Forelimb muscle (tissue), 1 donor: ENCODE results near the gene MANEAL. TPM values are rescaled to one million over a fixed set of nuclear protein-coding genes. Genes with fewer than 3 reads are reported as not detected.

ENCODE experiments used
- DNase-seq: peaks from one replicate; pipeline ENCODE4 v3.0.0-alpha.2; 2013; ENCODE audit warnings: low read depth
- polyA plus RNA-seq: library from polyadenylated mRNA; unstranded; fragments of 120-200 nt; gene quantifications from one replicate; pipeline ENCODE4 v1.2.1, GENCODE V29; 2013; ENCODE audit not compliant: insufficient read length

The MANEAL gene
- polyA plus RNA-seq, 1 donor: 2.9 TPM

- no peak for DNase-seq
These were observed 30.4 kb downstream of the MANEAL start for GRCh38 chr1:37824001-37824400.

GRCh38 chr1:37825506-37825905, 31.9 kb downstream of the MANEAL start:
- DNase-seq: no peak

GRCh38 chr1:37828410-37829074, 34.9 kb downstream of the MANEAL start:
- no peak for DNase-seq

DNA sequence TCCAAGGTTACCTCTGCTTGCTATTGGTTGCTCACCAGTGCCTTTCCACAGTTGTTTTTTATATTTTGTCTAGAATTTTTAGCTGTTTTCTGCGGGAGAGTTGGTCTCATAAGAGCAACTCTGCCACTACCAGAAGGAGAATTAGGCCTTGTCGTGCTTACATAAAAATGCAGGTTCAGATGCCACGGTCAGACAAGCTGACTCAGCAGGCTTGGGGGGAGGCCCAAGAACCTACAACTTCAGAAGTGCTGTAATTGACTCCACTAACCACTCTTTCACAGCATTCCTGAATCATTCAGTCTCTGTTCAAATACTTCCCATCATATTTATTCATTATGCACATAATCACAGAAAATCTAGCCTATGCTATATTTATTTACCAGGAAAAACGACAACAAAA, 37.5 kb downstream of the MANEAL start:
- DNase-seq: no peak

GRCh38 chr1:37831809-37832208, 38.2 kb downstream of the MANEAL start:
- no peak for DNase-seq

DNA sequence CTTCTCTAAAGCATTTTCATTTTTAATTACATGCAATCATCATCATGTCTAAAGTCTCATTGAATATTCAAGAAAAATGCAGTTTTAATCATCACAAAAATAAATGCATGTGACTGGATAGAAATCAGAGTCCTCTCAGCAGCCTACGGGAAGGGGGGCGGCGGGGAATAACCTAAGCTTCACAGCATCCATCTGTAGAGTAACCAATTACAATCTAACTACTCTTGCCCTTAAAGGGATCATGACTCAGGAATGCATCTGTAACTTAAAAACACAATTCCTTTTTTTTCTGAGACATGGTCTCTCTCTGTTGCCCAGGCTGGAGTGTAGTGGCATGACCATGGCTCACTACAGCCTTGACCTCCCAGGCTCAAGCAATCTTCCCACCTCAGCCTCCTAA, 43.1 kb downstream of the MANEAL start:
- no peak for DNase-seq

- DNase-seq: no peak
These were observed 46.0 kb downstream of the MANEAL start for GRCh38 chr1:37839676-37840075.

GRCh38 chr1:37840711-37841110, 47.1 kb downstream of the MANEAL start:
- DNase-seq: no peak

DNA sequence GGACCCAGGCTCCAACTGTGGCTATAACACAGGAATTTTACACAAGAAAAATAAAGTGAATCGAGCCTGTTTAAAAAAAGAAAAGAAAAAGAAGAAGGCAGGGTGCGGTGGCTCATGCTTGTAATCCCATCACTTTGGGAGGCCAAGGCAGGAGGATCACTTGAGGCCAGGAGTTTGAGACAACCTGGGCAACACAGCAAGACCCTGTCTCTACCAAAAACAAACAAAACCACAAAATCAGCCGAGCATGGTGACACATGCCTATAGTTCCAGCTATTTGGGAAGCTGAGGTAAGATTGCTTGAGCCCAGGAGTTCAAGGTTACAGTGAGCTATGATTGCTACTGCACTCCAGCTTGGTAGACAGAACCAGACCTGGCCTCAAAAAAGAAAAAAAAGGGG, 48.0 kb downstream of the MANEAL start:
- no peak for DNase-seq

GRCh38 chr1:37844536-37844935, 50.9 kb downstream of the MANEAL start:
- no peak for DNase-seq

DNA sequence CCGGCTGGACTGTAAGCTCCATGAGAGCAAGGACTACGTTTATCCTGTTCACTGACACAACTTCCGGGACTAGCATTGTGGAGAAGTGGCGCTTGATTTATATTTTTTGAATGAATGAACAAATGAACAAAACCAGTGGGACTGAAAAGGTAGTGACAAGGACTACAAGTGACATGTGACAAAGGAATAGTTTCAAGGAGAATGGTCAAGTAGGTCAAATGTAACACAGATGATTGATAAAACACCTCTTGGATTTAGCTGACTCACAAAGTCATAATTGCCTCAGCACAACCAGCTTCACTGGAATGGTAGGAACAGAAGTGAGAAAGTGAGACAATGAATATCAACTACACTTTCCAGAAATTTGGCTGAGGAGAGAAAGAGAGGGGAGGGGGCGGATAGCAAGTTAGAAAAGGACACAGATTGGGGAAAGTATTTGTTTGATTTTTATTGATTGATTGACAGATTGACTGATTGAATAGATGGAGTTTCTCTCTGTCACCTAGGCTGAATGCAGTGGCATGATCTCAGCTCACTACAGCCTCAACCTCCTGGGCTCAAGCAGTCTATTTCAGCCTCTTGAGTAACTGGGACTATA, 51.5 kb downstream of the MANEAL start:
- DNase-seq: no peak

- DNase-seq: no peak
These were observed 52.1 kb downstream of the MANEAL start for GRCh38 chr1:37845786-37846185.

DNA sequence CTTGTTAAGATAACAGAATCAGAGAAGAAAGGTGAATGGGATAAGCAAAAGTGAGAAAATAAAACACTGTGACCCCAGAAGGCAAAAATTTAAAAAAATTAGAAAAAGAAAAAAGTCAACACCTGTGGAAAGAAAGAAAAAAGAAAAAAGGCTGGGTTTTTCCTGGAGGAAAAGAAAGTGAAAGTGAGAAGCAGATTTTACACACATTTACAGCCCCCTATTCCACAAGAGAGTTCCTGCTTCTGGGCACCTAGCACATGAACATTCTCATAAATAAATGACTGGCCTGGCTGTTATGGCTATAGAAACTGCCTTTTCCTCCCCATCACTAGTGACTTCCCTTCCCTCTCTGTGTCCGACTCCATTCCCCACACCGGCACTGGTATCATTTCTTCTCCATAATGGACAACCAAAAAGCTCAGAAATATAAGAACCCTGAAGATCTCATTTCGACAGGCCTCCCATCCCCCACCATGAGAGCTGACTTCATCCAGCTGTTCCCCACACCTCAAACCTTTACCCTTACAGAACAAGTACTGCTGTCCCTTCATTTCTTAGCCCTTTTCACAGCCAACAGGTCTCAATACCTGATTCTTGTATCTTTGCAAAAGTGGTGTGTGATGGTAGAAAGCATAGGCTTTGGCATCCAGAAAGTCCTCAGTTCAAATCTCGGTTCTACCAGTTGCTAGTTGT, 53.1 kb downstream of the MANEAL start:
- no peak for DNase-seq

DNA sequence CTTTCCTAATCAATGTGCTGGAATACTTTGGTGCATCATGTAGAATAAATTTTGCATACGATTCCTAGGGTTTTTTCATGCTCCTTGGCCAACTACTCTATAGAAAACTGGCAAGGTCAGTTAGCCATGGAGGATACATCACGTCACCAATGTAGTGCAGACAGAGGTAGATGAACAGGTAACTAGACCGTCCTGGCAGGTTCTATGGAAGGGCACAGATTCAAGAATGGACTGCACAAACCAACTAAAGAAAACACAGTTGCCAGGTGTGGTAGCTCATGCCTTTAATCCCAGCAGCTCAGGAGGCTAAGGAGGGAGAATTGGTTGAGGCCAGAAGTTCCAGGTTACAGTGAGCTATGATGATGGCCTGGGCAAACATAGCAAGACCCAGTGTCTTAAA, 55.8 kb downstream of the MANEAL start:
- DNase-seq: no peak

- DNase-seq: no peak
These were observed 56.8 kb downstream of the MANEAL start for GRCh38 chr1:37850352-37850955.

Other genes with a start within 250 kb of the MANEAL start
- 7.7 TPM for gene SNIP1, start 239.6 kb upstream of the MANEAL start, polyA plus RNA-seq
- 8.7 TPM for gene DNALI1, start 236.9 kb upstream of the MANEAL start, polyA plus RNA-seq
- 49.0 TPM for gene GNL2, start 197.9 kb upstream of the MANEAL start, polyA plus RNA-seq
- gene RSPO1, start 159.0 kb upstream of the MANEAL start, polyA plus RNA-seq: 0.06 TPM
- gene CDCA8, start 101.3 kb upstream of the MANEAL start, polyA plus RNA-seq: 7.0 TPM
- not detected for gene EPHA10, start 28.7 kb upstream of the MANEAL start, polyA plus RNA-seq
- gene C1orf122, start 13.9 kb downstream of the MANEAL start, polyA plus RNA-seq: 43.6 TPM
- 6.3 TPM for gene YRDC, start 14.4 kb downstream of the MANEAL start, polyA plus RNA-seq
- gene MTF1, start 65.7 kb downstream of the MANEAL start, polyA plus RNA-seq: 5.6 TPM
- 10.5 TPM for gene INPP5B, start 153.2 kb downstream of the MANEAL start, polyA plus RNA-seq
- gene SF3A3, start 196.2 kb downstream of the MANEAL start, polyA plus RNA-seq: 60.6 TPM
- 183 TPM for gene FHL3, start 211.7 kb downstream of the MANEAL start, polyA plus RNA-seq
- 111 TPM for gene UTP11, start 218.9 kb downstream of the MANEAL start, polyA plus RNA-seq